Body of pancreas (tissue), 4 donors: Measurements from ENCODE around the gene PLEKHG4B.

Experiments used
- CTCF ChIP-seq, 7 experiments: fragments of 450-650 bp in 4 of 7; fragments of 200-600 bp in 3 of 7; sonication (generic) in 3 of 7; IDR thresholded peaks; one replicate each; pipeline ENCODE4 v1.5.1; 2016 to 2019; ENCODE audit warnings: antibody characterized with exemption in 7 of 7
- POLR2A ChIP-seq, 3 donors: fragments of 450-650 bp; IDR thresholded peaks; one replicate each; pipeline ENCODE4 v1.6.1; 2016; ENCODE audit warnings: antibody characterized with exemption in 3 of 3, mild to moderate bottlenecking in 2 of 3

- no peak for TF ChIP-seq CTCF (IDR thresholded peaks at IDR 0.05)
- TF ChIP-seq POLR2A (IDR thresholded peaks at IDR 0.05), result no peak
These were observed 79.2 kb downstream of the PLEKHG4B start for GRCh38 chr5:170971-171800.
